ENCODE data around the gene MBD1. TPM values are rescaled to one million over a fixed set of nuclear protein-coding genes. Genes with fewer than 3 reads are reported as not detected.

The MBD1 gene
- total and polyA plus RNA-seq, 2 experiments from 2014 or later = 53.1 to 54.2 TPM

GRCh38 chr18:50313031-50313607 is 31.8 kb upstream of the MBD1 start:
- H4K20me1 ChIP-seq (ENCODE audit: insufficient read depth, poor library complexity, severe bottlenecking) = no peaks in the 10 kb centered on the region
- TF ChIP-seq EZH2 (IDR thresholded peaks at IDR 0.05; ENCODE audit: borderline replicate concordance) (no peak), EZH2phosphoT487 (IDR thresholded peaks at IDR 0.05; ENCODE audit: low read depth, severe bottlenecking, unreplicated experiment) (no peak)
- TF ChIP-seq, protein P1, sequence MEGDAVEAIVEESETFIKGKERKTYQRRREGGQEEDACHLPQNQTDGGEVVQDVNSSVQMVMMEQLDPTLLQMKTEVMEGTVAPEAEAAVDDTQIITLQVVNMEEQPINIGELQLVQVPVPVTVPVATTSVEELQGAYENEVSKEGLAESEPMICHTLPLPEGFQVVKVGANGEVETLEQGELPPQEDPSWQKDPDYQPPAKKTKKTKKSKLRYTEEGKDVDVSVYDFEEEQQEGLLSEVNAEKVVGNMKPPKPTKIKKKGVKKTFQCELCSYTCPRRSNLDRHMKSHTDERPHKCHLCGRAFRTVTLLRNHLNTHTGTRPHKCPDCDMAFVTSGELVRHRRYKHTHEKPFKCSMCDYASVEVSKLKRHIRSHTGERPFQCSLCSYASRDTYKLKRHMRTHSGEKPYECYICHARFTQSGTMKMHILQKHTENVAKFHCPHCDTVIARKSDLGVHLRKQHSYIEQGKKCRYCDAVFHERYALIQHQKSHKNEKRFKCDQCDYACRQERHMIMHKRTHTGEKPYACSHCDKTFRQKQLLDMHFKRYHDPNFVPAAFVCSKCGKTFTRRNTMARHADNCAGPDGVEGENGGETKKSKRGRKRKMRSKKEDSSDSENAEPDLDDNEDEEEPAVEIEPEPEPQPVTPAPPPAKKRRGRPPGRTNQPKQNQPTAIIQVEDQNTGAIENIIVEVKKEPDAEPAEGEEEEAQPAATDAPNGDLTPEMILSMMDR (IDR thresholded peaks at IDR 0.05; ENCODE audit: poor library complexity) = no peak
- no peaks in the 10 kb centered on the region for H3K9me2 ChIP-seq (replicated peaks; ENCODE audit: insufficient read depth)
- no peaks in the 10 kb centered on the region for H3K27me3 ChIP-seq
- H3K36me3 ChIP-seq (replicated peaks; ENCODE audit: insufficient read depth, low read depth) = no peaks in the 10 kb centered on the region
- DNase-seq (ENCODE audit: low spot score) = no peak
- no peaks in the 10 kb centered on the region for H3K9me3 ChIP-seq (ENCODE audit: low read depth)
- 92% methylated on average over 2 of the region's 2 CpGs for whole genome bisulfite sequencing (ENCODE audit: low lambda C conversion rate, missing lambda C conversion rate)
- H2AFZ ChIP-seq = no peak overlapping the region
- H3K4me1 ChIP-seq (ENCODE audit: insufficient read depth) = no peaks in the 10 kb centered on the region
- H3K27ac ChIP-seq = no peak overlapping the region
- no peak overlapping the region for H3K4me3 ChIP-seq
- no peak overlapping the region for H3K4me2 ChIP-seq
- no peaks in the 10 kb centered on the region for H3K79me2 ChIP-seq

DNA sequence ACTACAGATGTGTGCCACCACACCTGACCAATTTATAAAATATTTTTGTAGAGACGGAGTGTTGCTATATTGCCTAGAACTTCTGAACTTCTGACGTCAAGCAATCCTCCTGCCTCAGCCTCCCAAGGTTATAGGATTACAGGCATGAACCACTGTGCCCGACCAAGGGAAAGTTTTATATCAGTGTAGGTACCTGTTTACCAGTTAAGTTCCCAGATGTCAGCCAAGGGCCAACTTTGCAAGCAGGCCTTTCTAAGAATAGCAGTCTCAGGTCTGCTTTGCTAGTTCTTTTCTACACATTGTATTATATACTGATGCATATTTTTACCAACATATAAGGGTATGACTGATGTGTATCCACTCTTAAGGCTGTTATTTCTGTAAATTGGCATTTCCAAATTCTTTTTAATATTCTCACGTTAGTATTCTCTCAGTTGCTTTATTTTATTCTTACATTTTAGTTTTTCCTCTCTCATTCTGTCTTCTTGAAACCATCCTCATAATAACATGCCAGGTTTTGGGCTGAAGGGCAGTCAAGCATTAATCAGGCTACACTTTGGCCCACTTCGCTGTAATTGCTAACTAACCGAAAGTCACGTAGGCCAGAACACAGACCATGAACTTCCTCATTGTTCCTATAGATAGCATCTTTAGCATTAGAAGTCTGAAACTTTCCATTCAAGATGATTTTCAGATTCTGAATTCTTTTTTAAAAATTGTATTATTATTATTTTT is 31.1 kb upstream of the MBD1 start:
- no peaks in the 10 kb centered on the region for H3K9me3 ChIP-seq (ENCODE audit: low read depth)
- TF ChIP-seq, protein P1 (IDR thresholded peaks at IDR 0.05; ENCODE audit: poor library complexity) = no peak
- no peak for TF ChIP-seq EZH2 (IDR thresholded peaks at IDR 0.05; ENCODE audit: borderline replicate concordance)
- TF ChIP-seq EZH2phosphoT487 (IDR thresholded peaks at IDR 0.05; ENCODE audit: low read depth, severe bottlenecking, unreplicated experiment) = no peak
- no peak overlapping the region for H3K27ac ChIP-seq
- no peaks in the 10 kb centered on the region for H3K36me3 ChIP-seq (replicated peaks; ENCODE audit: insufficient read depth, low read depth)
- no peak overlapping the region for H3K4me3 ChIP-seq
- no peaks in the 10 kb centered on the region for H3K27me3 ChIP-seq
- WGBS (ENCODE audit: low lambda C conversion rate, missing lambda C conversion rate) = 90% methylated on average over 7 of the region's 7 CpGs
- H3K4me1 ChIP-seq (ENCODE audit: insufficient read depth) = no peaks in the 10 kb centered on the region
- no peaks in the 10 kb centered on the region for H3K9me2 ChIP-seq (replicated peaks; ENCODE audit: insufficient read depth)
- no peaks in the 10 kb centered on the region for H4K20me1 ChIP-seq (ENCODE audit: insufficient read depth, poor library complexity, severe bottlenecking)
- no peaks in the 10 kb centered on the region for H3K79me2 ChIP-seq
- no peak overlapping the region for H3K4me2 ChIP-seq
- no peak for DNase-seq (ENCODE audit: low spot score)
- H2AFZ ChIP-seq = no peak overlapping the region

DNA sequence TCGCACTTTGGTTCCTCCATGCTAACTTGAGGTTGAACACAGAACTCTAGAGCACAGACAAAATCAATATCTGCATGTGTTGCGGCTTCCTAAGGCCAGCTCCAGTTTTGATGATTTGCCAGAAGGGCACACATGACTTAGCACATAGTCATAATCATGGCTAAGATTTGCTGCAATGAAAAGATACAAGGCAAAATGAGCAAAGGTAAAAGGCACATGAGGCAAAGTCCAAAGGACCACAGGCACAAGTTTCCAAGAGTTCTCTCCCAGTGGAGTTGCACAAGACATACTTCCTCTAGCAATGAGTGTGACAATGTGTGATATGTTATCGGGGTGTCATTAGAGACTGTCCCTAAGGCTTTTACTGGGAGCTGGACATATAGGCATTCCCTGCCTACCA is 30.3 kb upstream of the MBD1 start:
- Histone ChIP-seq H4K20me1 (ENCODE audit: insufficient read depth, poor library complexity, severe bottlenecking) (no peaks in the 10 kb centered on the region), H3K79me2 (no peaks in the 10 kb centered on the region), H3K9me3 (ENCODE audit: low read depth) (no peaks in the 10 kb centered on the region), H2AFZ (no peak overlapping the region), H3K27ac (no peak overlapping the region), H3K27me3 (no peaks in the 10 kb centered on the region), H3K4me2 (no peak overlapping the region), H3K36me3 (replicated peaks; ENCODE audit: insufficient read depth, low read depth) (no peaks in the 10 kb centered on the region), H3K4me3 (no peak overlapping the region), H3K4me1 (ENCODE audit: insufficient read depth) (no peaks in the 10 kb centered on the region), H3K9me2 (replicated peaks; ENCODE audit: insufficient read depth) (no peaks in the 10 kb centered on the region)
- WGBS (ENCODE audit: low lambda C conversion rate, missing lambda C conversion rate) = 90% methylated on average over 3 of the region's 3 CpGs
- TF ChIP-seq EZH2 (IDR thresholded peaks at IDR 0.05; ENCODE audit: borderline replicate concordance) (no peak), EZH2phosphoT487 (IDR thresholded peaks at IDR 0.05; ENCODE audit: low read depth, severe bottlenecking, unreplicated experiment) (no peak)
- TF ChIP-seq, protein P1 (IDR thresholded peaks at IDR 0.05; ENCODE audit: poor library complexity) = no peak
- no peak for DNase-seq (ENCODE audit: low spot score)
